ENCODE results near the gene CLCF1. TPM values are rescaled to one million over a fixed set of nuclear protein-coding genes. Genes with fewer than 3 reads are reported as not detected.
A peak's percentile ranks its signal among the peaks of the same experiment; 100 is the strongest.

Gene CLCF1
- total and polyA plus RNA-seq, 10 of the 15 experiments (the other 5 are each of a cell fraction or from before 2014, with no cell fraction given), result 0.16 to 2.1 (median 0.63) TPM; not detected in 1

DNA sequence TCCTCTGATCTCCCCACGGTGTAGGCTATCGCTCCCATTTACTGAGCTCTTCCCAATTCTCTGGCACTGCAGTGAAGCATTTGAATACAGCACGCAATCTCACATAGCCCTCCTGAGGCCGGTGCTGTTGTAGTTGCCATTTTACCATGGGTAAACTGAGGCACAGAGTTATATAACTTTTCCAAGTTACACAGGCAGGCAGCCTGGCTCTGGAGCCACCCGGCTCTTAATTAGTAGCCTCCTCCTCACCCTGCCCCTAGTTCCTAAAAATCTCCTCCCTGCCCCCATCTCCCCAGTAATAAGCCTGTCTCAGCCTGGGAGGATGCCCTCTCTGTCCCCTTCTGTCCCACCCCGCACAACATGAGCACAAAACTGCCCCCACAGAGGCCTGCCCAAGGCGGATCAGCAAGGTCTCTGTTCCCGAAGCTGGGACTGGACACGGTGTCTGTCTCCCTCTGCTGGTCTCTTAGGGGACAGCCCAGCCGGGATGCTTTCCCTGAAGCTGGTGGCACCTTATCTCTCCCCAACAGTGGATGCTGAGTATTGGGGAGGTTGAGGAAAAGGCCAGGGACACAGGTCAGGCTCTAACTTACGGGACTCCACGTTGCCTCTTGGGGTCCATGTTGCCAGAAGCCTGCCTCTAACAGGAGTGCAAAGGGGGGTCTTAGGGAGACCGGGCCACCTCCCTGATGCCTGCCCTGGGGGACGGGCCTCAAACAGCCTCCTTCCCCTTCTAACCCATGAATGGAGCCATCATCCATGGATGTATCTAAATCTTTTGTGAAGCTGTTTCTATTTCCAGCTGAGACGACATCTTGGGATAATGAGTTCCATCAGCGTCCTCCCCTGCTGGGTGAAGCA is 9.1 kb upstream of the CLCF1 start (continued):
- TF ChIP-seq, protein P1, sequence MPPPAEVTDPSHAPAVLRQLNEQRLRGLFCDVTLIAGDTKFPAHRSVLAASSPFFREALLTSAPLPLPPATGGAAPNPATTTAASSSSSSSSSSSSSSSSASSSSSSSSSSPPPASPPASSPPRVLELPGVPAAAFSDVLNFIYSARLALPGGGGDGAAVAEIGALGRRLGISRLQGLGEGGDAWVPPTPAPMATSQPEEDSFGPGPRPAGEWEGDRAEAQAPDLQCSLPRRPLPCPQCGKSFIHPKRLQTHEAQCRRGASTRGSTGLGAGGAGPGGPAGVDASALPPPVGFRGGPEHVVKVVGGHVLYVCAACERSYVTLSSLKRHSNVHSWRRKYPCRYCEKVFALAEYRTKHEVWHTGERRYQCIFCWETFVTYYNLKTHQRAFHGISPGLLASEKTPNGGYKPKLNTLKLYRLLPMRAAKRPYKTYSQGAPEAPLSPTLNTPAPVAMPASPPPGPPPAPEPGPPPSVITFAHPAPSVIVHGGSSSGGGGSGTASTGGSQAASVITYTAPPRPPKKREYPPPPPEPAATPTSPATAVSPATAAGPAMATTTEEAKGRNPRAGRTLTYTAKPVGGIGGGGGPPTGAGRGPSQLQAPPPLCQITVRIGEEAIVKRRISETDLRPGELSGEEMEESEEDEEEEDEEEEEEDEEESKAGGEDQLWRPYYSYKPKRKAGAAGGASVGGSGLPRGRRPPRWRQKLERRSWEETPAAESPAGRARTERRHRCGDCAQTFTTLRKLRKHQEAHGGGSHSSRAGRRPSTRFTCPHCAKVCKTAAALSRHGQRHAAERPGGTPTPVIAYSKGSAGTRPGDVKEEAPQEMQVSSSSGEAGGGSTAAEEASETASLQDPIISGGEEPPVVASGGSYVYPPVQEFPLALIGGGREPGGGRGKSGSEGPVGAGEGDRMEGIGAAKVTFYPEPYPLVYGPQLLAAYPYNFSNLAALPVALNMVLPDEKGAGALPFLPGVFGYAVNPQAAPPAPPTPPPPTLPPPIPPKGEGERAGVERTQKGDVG (CRISPR knock-in tag; IDR thresholded peaks at IDR 0.05), result no peak
- TF ChIP-seq NFYB (IDR thresholded peaks at IDR 0.05; ENCODE audit: insufficient read depth, low read depth, low read length) (no peak), SMC3 (IDR thresholded peaks at IDR 0.05; ENCODE audit: borderline replicate concordance, low read length) (peak; percentile 100), NBN (IDR thresholded peaks at IDR 0.05) (peak; percentile 79), SP1 (IDR thresholded peaks at IDR 0.05; ENCODE audit: low read depth, low read length) (no peak), EZH2 (IDR thresholded peaks at IDR 0.05; ENCODE audit: borderline replicate concordance, control insufficient read depth, low read depth, low read length) (no peak), YY1 (IDR thresholded peaks at IDR 0.05; ENCODE audit: low read depth, low read length) (peak; percentile 82), GATAD2B (conservative IDR thresholded peaks at IDR 0.05; ENCODE audit: low read depth) (no peak), EP300 (IDR thresholded peaks at IDR 0.05; ENCODE audit: borderline replicate concordance in 1 of 2, control insufficient read depth in 1 of 2, low read depth in 2 of 2, low read length in 2 of 2) (no peak), CHD1 (IDR thresholded peaks at IDR 0.05; ENCODE audit: low read depth, low read length) (no peak), CBX5 (IDR thresholded peaks at IDR 0.05; ENCODE audit: low read depth) (no peak), SMARCA5 (IDR thresholded peaks at IDR 0.05) (peak; percentile 99), POU2F2 (IDR thresholded peaks at IDR 0.05; ENCODE audit: borderline replicate concordance, low read depth, low read length) (peak; percentile 57; the same call in 2 of the 3 replicates), NFYA (IDR thresholded peaks at IDR 0.05; ENCODE audit: borderline replicate concordance, low read depth, low read length) (no peak), NR2F1 (conservative IDR thresholded peaks at IDR 0.05) (no peak; the same call in 1 of the 2 replicates), ZNF207 (IDR thresholded peaks at IDR 0.05; ENCODE audit: borderline replicate concordance) (no peak)
- TF ChIP-seq, protein P2, sequence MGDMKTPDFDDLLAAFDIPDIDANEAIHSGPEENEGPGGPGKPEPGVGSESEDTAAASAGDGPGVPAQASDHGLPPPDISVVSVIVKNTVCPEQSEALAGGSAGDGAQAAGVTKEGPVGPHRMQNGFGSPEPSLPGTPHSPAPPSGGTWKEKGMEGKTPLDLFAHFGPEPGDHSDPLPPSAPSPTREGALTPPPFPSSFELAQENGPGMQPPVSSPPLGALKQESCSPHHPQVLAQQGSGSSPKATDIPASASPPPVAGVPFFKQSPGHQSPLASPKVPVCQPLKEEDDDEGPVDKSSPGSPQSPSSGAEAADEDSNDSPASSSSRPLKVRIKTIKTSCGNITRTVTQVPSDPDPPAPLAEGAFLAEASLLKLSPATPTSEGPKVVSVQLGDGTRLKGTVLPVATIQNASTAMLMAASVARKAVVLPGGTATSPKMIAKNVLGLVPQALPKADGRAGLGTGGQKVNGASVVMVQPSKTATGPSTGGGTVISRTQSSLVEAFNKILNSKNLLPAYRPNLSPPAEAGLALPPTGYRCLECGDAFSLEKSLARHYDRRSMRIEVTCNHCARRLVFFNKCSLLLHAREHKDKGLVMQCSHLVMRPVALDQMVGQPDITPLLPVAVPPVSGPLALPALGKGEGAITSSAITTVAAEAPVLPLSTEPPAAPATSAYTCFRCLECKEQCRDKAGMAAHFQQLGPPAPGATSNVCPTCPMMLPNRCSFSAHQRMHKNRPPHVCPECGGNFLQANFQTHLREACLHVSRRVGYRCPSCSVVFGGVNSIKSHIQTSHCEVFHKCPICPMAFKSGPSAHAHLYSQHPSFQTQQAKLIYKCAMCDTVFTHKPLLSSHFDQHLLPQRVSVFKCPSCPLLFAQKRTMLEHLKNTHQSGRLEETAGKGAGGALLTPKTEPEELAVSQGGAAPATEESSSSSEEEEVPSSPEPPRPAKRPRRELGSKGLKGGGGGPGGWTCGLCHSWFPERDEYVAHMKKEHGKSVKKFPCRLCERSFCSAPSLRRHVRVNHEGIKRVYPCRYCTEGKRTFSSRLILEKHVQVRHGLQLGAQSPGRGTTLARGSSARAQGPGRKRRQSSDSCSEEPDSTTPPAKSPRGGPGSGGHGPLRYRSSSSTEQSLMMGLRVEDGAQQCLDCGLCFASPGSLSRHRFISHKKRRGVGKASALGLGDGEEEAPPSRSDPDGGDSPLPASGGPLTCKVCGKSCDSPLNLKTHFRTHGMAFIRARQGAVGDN (IDR thresholded peaks at IDR 0.05), result no peak
- TF ChIP-seq, protein P3, sequence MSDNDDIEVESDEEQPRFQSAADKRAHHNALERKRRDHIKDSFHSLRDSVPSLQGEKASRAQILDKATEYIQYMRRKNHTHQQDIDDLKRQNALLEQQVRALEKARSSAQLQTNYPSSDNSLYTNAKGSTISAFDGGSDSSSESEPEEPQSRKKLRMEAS (IDR thresholded peaks at IDR 0.05; ENCODE audit: low read depth, low read length), result no peak
- TF ChIP-seq, protein P4, sequence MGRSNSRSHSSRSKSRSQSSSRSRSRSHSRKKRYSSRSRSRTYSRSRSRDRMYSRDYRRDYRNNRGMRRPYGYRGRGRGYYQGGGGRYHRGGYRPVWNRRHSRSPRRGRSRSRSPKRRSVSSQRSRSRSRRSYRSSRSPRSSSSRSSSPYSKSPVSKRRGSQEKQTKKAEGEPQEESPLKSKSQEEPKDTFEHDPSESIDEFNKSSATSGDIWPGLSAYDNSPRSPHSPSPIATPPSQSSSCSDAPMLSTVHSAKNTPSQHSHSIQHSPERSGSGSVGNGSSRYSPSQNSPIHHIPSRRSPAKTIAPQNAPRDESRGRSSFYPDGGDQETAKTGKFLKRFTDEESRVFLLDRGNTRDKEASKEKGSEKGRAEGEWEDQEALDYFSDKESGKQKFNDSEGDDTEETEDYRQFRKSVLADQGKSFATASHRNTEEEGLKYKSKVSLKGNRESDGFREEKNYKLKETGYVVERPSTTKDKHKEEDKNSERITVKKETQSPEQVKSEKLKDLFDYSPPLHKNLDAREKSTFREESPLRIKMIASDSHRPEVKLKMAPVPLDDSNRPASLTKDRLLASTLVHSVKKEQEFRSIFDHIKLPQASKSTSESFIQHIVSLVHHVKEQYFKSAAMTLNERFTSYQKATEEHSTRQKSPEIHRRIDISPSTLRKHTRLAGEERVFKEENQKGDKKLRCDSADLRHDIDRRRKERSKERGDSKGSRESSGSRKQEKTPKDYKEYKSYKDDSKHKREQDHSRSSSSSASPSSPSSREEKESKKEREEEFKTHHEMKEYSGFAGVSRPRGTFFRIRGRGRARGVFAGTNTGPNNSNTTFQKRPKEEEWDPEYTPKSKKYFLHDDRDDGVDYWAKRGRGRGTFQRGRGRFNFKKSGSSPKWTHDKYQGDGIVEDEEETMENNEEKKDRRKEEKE (IDR thresholded peaks at IDR 0.05), result no peak
